DLD1 (cell line): ENCODE results near the gene BET1L.
"Not testable (repeated sequence)": the region's sequence is repeated elsewhere in the genome, so short reads cannot be mapped to it uniquely, and the experiment has no call there.

Experiments used
- in situ Hi-C: cut with HindIII; loops from 2 replicates; pipeline ENCODE4 v1.10.0; 2017; ENCODE audit warnings: low sequenced_read_pairs

Gene BET1L

DNA sequence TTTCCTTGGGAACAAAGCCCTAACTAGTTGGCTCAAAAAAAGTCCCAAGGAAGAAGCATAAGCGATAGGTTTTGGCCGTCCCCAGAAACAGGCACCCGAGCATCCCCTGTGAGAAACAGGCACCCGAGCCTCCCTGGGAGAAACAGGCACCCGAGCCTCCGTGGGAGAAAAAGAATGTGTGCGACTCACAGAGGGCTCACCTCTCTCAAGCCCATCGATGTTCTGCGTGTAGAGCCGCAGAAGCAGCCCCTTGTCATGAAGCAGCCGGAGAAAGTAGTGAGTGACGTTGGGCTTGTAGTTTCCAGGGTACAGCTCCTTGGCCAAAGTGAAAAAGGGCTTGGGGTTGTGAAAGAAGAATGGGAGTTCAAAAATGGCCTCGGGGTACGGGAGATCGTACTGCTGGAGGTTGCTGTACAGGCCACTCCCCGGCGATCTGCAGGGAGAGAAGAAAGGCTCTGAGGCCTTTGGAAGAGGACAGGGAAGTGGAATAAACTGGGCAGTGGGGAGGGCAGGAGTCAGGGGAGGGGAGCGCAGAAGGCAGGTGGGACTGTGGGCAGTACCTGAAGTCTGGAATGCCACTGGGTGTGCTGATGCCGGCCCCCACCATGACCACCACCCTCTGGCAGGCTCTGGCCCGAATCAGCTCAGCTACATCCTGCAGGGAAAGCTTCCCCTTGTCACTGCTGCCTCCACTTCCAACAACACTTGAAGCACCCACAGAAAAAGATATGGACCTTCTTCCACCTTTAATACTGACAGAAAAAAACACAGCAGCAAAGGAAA, 25.8 kb upstream of the BET1L start:
- in situ Hi-C loops, result no loop called here

DNA sequence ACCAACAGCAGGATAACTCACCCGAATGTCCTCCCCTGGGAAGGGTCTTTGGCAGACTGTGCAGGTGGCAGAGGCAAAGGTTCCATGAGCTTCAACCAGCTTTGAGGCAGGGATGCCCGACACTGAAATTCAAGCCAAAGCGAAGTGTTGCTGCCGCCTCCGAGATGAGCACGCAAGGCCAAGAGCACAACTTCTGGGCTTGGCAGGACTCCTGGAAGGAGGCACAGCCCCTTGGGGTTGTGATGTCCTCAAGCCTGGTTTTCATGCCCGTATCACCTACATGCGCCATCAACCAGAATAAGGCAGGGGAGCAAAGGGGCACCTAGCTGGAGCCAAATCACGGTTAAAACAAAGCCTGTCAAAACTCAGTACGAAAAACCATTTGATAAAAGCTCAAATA, 23.2 kb upstream of the BET1L start:
- in situ Hi-C loops, result no loop called here

DNA sequence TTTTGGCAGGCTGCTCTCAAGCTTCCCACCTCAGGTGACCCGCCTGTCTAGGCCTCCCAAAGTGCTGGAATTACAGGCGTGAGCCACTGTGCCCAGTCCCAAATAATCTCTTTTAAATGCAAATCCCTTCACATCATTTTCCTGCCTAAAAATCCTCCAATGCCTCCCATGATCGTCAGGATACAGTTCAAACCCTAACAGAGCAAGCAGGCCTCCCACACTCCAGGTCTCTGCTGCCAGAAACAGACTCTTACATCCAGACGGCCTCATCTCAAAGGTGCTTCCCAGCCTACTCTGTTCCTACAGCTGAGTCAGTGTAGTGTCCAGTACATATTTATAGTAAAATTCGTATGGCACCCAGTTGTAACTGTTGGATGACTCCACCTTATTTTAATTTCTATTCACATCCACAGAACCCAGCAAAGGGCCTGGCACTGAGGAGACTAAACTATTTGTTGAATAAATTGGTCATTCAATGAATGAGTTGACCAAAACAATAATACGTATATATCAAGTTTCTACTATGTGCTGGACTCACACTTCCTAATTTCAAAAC, 20.7 kb upstream of the BET1L start:
- in situ Hi-C loops, result no loop called here

DNA sequence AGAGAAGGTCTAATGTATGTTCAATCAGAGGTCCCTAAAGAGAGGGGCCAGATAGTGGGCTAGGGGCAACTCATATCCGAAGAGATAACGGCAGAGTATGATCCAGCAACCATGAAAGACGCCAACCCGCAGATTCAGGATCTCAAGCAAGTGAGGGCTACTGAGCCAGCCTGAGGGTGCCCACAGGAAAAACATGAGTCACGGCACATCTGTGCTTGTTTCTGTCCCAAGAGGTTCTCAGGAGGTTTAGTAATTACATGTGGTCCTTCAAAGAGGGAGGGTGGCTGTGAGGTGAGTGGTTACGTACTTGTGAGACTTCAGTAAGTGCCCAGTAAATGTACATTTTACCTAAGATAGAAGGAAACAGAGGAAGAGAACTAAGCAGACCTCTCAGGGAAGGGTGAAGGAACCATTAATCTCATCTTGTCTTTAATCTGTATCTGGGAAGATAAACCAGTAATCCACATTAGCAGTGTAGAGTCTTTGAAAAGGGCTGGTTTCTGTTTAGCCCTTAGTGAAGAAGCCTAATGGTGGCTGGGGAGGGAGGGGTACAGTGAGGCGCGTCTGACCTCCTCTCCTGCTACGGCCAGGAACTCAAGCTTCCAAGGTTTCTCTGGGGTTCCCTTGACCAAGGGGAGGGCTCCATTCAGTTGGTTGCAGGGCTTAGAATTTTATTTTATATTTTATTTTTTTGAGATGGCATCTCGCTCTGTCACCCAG, 18.7 kb upstream of the BET1L start:
- in situ Hi-C loops, result no loop called here

DNA sequence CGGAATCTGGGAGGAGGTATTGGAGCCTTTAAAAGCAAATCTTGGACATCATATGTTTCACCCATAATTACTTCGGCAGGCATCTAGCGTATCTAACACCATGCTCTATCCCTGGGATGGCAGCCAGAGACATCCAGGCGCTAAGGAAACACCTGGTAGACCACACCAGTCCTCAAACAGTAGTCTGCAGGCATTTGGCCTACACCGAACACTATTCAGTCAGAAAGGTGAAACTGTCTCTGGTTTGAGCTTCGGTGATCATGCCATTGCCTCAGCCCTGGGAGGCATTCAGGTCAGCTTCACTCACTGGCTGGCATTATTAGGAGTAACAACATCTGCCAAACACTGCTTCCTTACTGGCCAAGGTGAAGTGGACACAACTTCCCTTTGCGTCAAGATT, 17.2 kb upstream of the BET1L start:
- in situ Hi-C loops, result no loop called here

DNA sequence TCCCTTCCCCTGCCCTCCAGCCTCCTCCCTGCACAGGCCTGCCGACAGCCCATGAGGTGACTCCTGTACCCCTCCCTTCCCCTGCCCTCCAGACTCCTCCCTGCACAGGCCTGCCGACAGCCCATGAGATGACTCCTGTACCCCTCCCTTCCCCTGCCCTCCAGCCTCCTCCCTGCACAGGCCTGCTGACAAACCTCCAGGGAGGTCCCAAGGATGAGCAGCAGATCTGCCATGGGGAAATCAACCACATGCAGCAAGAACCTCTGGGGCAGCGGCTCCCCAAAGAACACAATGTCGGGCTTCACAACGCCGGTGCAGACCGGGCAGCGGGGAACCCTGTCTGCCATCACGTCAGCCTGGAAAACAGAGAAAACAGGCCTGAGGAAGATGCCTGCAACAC, 16.7 kb upstream of the BET1L start:
- in situ Hi-C loops, result no loop called here

DNA sequence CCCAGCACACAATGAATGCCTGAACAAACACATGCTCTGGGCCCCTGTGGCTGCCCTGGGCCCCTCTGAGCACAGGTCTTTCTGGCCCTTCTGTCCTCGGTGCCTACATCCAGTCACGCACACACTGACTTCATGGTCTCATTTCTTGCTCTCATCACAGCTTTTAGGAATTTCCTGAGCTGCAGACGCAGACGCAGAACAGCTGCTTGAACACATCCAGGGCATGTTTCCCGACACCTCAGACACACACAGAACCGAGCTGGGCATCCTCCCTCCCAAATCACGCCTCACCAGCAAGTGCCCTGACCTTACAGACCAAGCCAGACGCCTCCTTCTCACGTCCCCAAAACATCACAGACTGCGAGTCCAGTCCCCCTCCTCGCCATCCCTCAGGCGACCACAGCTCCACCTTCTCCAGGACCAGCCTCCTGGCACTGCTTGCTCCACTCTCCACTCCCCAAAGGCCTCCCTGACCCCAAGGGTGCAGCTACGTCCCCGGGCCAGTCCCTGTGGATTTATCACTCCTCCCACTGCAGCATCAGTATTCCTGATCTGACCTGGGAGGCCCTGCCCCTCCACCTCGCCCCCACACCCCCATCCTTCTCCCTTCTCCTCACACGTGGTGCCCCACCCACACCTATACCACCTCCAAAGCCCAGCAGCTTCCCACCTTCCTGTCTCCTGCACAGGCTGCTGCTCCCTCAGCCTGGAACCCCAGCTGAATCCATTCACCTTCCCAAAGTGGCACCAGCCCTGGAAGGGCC, 16.0 kb upstream of the BET1L start:
- in situ Hi-C loops, result no loop called here

DNA sequence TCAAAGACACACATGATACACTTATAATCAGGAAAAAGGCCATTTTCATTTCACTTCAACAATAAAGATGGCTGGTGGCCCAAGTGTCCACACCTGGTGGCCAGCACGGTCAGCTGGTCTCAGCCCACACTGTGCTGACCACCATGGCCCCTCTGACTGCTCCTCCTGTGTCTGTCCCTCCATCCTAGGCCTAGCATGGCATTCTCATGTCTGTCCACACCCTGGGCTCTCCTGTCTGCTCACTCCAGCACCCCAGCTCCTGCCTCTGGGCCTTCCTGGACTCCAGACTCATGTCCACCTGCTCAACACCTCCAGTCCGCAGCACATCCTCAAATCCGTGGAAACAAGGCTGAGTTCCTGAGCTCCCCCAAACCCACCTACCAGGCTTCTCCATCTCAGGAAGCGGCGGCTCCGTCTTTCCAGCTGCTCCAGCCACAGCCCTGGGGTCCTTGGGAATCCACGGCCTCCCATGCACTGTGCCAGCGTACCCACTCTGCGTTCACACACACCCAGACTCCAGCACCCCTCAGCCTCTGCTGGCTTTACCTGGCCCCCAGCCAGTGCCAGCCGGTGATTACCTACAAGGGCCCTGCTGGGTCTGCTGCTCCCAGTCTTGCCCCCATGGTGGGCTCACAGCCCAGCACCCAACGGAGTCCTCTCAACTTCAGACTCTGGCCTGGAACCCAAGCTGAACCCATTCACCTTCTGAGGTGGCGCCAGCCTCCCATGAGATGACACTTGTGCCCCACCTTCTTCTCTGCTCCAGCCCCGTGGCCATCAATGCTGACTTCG, 15.0 kb upstream of the BET1L start:
- in situ Hi-C loops, result no loop called here

DNA sequence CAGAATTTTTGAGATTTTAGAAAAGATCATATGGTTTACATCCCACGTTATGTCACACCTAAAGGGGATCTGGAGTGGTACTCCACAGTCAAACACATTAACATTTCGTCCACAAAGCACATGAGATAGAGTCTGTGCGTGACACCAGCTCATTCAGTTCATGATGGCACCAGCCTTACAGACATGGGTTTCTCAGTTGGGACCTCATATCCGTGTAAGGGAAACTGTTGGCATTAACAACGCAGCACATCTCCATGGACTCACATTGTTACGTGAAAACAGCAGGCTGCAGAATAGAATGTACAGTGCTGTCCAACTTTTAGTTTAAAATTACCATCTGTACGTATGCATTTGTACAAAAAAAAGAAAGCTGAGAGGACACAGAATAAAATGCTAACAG, 14.3 kb upstream of the BET1L start:
- in situ Hi-C loops, result no loop called here

DNA sequence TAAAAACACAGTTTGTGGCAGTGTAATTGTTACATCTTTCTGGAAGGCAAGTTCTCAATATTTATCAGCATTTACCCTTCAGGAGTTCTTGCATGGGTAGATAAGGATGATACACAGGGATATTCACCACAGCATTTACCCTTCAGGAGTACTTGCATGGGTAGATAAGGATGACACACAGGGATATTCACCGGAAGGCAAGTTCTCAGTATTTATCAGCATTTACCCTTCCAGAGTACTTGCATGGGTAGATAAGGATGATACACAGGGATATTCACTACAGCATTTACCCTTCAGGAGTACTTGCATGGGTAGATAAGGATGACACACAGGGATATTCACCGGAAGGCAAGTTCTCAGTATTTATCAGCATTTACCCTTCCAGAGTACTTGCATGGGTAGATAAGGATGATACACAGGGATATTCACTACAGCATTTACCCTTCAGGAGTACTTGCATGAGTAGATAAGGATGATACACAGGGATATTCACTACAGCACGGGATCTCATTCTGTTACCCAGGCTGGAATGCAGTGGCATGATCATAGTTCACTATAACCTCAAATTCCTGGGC, 13.5 kb upstream of the BET1L start:
- in situ Hi-C loops, result not testable (repeated sequence)

DNA sequence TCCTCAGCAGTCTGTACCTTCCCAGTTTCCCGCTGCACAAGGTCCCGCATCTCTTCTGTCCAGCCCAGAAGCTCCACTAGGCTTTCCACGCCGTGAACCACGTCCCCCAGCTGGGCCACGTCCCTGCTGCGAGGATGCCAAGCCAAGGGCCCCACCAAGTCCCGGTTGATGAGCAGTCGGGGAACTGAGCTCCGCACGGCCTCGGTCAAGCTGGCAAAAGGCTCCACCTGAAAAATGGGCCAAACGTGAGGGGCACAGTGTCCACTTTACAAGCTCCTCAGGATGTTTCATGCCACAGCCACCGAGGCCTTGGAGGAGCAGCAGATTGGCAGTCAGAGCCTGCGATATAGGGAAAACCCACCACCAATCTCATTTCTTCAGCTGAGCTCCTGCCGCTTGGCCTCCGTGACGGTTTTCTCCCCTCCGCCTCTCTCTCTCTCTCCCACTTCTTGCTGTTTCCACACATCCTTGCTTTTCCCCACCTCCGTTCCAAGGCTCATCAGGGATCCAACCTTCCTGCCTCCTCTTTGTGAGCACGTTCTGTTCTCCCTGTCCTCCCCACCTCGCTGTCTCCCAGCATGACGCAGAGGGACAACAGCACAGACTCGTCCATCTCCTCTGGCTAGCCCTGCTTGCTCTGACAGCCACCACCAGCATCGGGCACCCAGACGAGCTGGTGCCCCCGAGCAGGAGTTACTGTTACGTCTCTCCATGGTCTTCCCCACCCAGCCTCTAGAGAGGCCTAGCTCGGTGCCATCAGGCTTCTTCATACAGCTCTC, 11.8 kb upstream of the BET1L start:
- in situ Hi-C loops, result no loop called here

DNA sequence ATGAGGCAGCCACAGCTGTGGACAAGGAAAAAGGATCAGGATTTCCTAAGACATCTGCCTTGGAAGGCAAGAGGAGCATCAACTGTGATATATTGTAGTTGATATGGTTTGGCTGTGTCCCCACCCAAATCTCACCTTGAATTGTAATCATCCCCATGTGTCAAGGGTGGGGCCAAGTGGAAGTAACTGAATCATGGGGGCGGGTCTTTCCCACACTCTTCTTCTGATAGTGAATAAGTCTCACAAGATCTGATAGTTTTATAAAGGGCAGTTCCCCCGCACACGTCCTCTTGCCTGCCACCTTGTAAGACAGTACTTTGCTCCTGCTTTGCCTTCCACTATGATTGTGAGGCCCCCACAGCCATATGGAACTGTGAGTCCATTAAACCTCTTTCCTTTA, 10.5 kb upstream of the BET1L start:
- in situ Hi-C loops, result no loop called here

DNA sequence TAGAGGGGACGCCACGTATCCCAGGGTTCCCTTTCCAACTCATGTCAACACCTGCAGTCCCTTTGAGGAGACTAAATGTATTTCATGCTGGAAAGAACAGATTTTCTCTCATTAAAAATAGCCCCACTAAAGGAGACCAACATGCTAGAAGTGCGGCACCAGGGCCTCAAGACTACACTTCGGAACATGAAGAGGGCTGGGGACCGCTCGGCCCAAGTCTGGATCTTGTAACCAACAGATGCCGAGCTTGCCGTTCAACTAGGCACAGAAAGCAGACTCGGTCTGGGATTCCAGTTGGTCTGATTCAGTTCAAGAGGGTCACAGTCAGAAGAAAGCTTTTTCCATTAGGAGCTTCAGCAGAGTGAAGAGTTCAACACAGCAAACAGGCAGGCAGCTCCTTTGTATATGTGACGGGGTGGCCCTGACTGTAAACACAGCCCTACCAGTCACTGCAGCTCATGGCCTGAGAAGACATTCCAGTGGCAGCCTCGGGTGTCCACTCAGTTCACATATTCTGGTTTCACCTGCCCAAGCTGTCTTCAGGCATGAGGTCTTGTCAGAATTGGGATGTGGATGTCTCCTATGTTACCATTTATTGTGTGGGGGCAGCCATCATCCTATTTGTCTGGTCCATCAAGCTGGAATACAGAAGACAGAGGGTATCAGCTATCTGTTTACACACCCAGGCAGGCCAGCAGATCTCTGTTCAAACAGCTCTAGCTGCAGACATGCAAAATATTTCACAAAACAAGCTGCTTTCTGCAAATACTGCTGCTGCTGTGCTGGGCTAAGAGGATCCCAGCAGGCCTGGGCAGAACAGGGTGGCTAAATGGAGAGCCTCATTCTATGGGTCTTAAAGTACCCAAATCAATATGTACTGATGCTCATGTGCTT, 9.1 kb upstream of the BET1L start:
- in situ Hi-C loops, result no loop called here

DNA sequence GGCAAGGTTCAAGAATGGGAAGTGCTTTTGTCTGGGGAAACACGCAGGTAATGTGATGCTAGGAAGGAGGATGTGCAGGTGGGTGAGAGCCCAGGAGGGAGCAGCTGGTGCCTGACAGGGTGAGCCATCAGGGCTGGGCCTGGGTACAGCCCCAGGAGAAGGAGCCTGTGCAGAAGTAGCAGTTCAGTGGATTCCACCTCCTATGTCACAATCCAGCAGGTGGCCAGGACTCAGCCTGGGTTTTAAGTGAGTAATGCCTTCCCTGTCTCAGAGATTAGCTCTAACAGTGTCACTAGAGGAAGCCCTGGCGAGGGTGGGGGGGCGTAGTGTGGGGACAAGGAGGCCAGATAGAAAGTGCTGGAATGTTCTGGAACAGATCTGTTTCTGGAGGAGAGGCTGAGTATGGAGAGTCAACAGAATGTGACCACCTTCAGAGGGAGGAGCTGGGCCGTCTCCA, 8.4 kb upstream of the BET1L start:
- in situ Hi-C loops, result no loop called here

DNA sequence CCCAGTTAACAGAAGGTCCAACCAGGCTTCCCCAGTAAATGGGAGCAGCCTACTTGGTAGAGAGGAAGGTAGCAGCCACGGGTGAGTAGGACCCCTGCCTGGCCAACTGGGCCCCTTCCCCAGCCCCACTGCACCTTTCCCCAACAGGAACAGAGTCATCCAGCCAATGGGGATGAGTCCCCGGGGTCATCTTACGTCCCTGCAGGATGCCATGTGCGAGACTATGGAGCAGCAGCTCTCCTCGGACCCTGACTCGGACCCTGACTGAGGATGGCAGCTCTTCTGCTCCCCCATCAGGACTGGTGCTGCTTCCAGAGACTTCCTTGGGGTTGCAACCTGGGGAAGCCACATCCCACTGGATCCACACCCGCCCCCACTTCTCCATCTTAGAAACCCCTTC, 6.9 kb upstream of the BET1L start:
- in situ Hi-C loops, result no loop called here

DNA sequence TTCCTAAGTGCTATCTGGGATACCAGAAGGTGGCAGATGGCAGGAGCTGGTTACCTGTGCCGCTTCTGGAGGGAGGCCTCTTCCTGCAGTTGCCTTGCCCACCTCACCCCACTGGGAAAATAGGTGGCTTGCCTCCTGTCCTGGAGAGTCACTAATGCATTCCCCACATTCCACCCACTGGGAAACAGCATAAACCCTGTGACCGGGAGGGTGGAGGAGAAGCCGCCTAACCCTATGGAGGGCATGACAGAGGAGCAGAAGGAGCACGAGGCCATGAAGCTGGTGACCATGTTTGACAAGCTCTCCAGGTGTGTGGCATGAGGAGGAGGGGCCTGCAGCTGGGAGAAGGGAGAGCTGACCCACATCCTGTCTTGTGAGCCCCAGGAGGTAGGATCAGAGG, 5.9 kb upstream of the BET1L start:
- in situ Hi-C loops, result no loop called here

DNA sequence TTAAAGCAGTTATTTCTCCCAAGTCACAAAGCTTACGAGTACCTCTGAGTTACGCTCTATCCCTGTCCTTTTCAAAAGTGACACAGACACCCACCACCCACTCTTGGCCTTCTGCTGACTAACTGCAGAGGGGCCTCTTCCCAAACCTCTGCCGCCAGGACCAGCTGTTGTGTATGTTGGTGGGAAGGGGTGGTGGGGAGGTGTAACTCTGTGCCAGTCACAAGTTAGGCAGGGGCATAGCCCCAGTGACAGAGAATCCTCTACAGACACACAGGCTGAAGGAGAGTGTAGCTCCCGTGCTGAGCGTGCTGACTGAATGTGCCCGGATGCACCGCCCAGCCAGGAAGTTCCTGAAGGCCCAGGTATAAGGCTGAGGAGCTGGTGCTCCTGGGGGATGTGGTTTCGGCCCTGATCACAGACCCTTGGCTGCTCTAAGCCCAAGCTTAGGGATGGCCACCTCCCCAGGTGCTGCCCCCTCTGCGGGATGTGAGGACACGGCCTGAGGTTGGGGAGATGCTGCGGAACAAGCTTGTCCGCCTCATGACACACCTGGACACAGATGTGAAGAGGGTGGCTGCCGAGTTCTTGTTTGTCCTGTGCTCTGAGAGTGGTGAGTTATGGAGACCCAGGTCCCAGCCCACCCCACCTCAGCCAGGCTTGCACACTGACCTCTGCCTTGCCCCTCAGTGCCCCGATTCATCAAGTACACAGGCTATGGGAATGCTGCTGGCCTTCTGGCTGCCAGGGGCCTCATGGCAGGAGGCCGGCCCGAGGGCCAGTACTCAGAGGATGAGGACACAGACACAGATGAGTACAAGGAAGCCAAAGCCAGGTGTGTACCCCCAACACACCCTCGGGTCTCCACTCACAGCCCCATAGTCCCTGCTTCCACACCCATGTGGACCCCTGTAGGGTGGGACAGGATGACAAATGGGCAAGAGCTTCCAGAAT, 5.2 kb upstream of the BET1L start:
- in situ Hi-C loops, result no loop called here
